Measurements from ENCODE around the gene IL1R2. TPM values are rescaled to one million over a fixed set of nuclear protein-coding genes. Genes with fewer than 3 reads are reported as not detected.

The IL1R2 gene
- total and polyA plus RNA-seq, 2 of the 13 experiments (the other 11 are each of a cell fraction or from before 2014, with no cell fraction given) = 3.6 to 7.3 TPM

GRCh38 chr2:102046135-102046986 lies 54.6 kb downstream of the IL1R2 start (continued):
- peak; percentile 68; the same call in 1 of the 2 replicates for TF ChIP-seq ZHX2 (IDR thresholded peaks at IDR 0.05; ENCODE audit: low read depth)
- no peak for TF ChIP-seq ZHX2 (CRISPR knock-in tag; IDR thresholded peaks at IDR 0.05; ENCODE audit: borderline replicate concordance)
- peak; percentile 96 for TF ChIP-seq ISL2 (CRISPR knock-in tag; IDR thresholded peaks at IDR 0.05)
- no peak for TF ChIP-seq SRY (CRISPR knock-in tag; IDR thresholded peaks at IDR 0.05)
- TF ChIP-seq ZSCAN25 (CRISPR knock-in tag; IDR thresholded peaks at IDR 0.05) = peak; percentile 86
- peak; percentile 99 for TF ChIP-seq NCOA2 (CRISPR knock-in tag; IDR thresholded peaks at IDR 0.05)
- TF ChIP-seq DDIT3 (CRISPR knock-in tag; IDR thresholded peaks at IDR 0.05) = no peak
- TF ChIP-seq ZNF574 (CRISPR knock-in tag; IDR thresholded peaks at IDR 0.05) = peak; percentile 78
- peak; percentile 75; the same call in 1 of the 2 replicates for TF ChIP-seq EHMT2 (IDR thresholded peaks at IDR 0.05; ENCODE audit: borderline replicate concordance, low read depth, low read length)
